AG04449 (cell line): ENCODE data around the gene SGIP1.
A peak's percentile ranks its signal among the peaks of the same experiment; 100 is the strongest.

ENCODE experiments used
- CTCF ChIA-PET: fragments of 350-600 bp; formaldehyde crosslinking; extraction: SDS; loops from one replicate; lab custom pipeline; 2021; ENCODE audit warnings: antibody characterized with exemption; lab: Yijun Ruan, JAX
- POLR2A ChIA-PET: fragments of 400-600, 350-600 bp; formaldehyde crosslinking; extraction: SDS; loops from one replicate; lab custom pipeline; 2020; ENCODE audit warnings: antibody characterized with exemption, inconsistent platforms; lab: Yijun Ruan, JAX
- DNase-seq: peaks from one replicate; pipeline ENCODE4 v3.0.0-alpha.2; 2010; ENCODE audit warnings: low read depth, low spot score
- H3K4me3 ChIP-seq: 2 replicates; pipeline ENCODE4 v1.5.1; 2011; ENCODE audit warnings: low read depth, mild to moderate bottlenecking, control low read depth, low read length
- TF ChIP-seq, protein P1 (sequence below): IDR thresholded peaks from one replicate; pipeline ENCODE4 v1.5.1; 2011; ENCODE audit warnings: mild to moderate bottlenecking, moderate library complexity, low read length, control low read depth, inconsistent platforms; ENCODE audit not compliant: insufficient read depth; ENCODE audit errors: missing control alignments

The SGIP1 gene

DNA sequence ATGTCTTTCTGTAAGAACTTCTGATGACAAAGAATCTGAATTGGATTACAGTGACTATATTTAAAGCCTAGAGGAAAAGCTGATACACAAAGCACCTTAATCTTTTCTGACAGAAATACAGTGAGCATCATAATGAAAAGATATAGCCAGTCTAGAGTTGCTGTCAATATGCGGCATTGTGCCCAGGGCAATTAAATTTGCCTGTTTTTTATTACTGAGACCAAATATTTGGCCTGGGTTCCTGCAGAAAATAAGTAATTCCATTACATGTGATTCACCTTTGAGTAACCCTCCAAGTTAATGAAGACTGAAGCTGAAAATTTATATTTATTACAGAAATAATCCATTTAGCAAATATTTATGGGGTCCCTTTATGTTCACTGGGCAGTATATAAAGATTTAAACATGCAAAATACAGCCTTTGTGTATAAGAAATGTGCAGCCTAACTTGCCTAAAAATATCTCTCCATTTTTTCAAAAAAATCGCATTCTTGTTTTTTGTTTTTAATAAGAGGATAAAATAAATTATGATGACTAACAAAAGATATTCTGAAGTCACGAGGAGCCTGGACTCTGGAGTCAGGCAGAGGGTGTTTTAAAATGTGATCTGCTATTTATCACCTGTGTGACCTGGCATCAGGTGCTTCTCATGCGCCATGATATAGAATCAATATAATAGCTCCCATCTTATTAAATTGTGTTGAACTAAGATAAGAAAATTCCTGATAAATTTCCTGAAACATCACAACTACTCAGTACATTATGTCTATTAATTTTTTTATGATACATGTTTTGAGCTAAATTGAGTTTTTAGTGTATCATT lies 83.6 kb downstream of the SGIP1 start:
- no peak for DNase-seq
- ChIA-PET CTCF (interaction anchor here (1.0 to 1.5 kb wide), 2 partner anchors 8 to 11 kb away, joined by 6 read pairs; no protein-coding TSS in a partner anchor), POLR2A (no interaction called here)
- TF ChIP-seq, protein P1, sequence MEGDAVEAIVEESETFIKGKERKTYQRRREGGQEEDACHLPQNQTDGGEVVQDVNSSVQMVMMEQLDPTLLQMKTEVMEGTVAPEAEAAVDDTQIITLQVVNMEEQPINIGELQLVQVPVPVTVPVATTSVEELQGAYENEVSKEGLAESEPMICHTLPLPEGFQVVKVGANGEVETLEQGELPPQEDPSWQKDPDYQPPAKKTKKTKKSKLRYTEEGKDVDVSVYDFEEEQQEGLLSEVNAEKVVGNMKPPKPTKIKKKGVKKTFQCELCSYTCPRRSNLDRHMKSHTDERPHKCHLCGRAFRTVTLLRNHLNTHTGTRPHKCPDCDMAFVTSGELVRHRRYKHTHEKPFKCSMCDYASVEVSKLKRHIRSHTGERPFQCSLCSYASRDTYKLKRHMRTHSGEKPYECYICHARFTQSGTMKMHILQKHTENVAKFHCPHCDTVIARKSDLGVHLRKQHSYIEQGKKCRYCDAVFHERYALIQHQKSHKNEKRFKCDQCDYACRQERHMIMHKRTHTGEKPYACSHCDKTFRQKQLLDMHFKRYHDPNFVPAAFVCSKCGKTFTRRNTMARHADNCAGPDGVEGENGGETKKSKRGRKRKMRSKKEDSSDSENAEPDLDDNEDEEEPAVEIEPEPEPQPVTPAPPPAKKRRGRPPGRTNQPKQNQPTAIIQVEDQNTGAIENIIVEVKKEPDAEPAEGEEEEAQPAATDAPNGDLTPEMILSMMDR, result no peak
- no peak overlapping the region for H3K4me3 ChIP-seq

DNA sequence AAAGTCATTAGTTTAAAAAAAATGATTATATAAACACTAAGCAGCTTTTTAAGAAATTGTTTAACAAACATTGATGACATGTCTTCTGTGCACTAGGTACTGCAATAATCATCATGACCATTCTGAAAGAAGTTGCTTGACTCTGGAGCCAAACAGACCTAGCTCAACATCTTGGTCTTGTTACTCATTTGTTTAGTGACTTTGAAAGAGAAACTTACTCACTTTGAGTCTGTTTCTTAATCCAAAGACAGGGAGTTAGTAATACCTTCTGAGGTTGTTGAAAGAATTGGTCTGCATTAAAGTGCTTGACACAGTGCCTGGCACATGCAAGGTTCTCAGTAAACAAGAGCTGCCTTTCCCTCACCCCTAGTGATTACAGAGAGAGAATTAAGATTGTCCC lies 84.4 kb downstream of the SGIP1 start:
- CTCF ChIA-PET, result interaction anchor here (1.0 to 1.5 kb wide), 2 partner anchors 9 to 12 kb away, joined by 6 read pairs; no protein-coding TSS in a partner anchor
- POLR2A ChIA-PET, result no interaction called here

DNA sequence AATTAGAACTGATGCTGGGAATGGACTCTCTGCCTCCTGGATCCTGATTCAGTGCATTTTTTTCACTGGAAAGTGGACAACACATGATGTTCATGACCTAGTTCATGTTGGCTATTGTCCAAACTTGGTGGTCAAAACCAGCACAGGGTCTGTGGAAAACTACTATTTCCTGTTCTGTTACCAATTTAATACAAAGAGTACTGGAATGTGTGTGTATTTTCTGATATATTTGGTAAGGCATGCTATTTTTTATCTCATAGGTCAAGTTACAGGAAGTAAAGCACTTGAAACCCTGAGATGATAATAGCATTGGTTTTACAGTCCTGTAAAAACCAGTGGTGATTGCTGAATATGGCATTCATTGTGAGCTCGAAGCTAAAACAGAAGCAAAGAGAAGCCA lies 89.9 kb downstream of the SGIP1 start:
- ChIA-PET POLR2A (interaction anchor here (0.7 to 1.0 kb wide), 2 partner anchors 84 to 90 kb away, joined by 3 read pairs; partner anchors contain the start of gene SGIP1), CTCF (no interaction called here)

More for the DNA sequence above, 84.4 kb downstream of the SGIP1 start:
- TF ChIP-seq, protein P1, result no peak
- DNase-seq, result no peak
- H3K4me3 ChIP-seq, result no peak overlapping the region

DNA sequence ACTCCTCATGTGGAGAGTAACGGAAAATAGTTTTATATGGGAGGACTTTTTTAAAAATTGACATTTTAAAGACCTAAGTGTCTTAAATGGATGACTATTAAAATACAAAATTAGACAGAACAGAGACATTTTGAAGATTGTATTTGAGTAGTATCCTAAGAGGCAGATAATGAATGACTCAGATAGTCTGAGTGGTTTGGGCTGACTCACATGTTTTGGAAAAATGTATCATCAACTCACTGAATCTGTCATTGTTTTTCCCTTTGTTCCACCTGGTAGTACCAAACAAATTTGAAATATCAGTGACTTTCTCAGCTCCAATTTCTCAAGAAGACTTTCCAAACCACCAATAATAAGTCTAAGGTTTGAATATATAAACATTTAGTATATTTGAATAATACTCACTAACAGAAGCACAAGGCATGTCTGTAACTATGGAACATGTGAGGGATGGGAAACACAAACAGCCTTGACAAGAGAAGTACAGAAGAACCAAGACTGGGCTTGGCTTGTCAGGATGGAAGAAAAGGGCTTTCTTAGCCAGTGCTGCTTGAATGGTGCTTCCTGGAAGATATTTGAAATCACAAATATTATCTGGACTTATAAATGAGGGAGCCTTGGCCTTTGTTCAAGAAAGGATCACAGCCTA lies 90.6 kb downstream of the SGIP1 start:
- ChIA-PET POLR2A (no interaction called here), CTCF (no interaction called here)
- DNase-seq, result no peak
- TF ChIP-seq, protein P1, result no peak
- H3K4me3 ChIP-seq, result no peak overlapping the region

More for the DNA sequence above, 89.9 kb downstream of the SGIP1 start:
- no peak overlapping the region for H3K4me3 ChIP-seq
- peak; percentile 28 for DNase-seq
- TF ChIP-seq, protein P1, result no peak

DNA sequence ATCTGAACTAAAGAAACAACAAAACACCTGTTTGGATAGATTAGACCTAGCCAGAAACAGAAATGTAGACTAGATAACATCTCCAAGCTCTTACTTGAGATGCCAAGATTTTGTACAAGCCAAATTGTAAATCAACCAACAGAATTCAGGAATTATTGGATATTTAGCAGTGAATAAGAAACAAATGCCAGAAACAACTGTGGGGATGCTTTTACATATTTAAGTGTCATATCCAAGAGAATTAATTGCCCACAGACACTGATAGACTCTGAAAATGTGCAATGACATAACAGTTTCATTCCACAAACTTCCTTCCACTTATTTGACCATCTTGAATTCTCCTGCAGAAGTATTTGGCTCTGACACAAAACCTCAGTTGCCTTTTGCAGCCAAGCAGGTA lies 92.3 kb downstream of the SGIP1 start:
- ChIA-PET POLR2A (no interaction called here), CTCF (no interaction called here)
- no peak for DNase-seq
- TF ChIP-seq, protein P1, result no peak
- H3K4me3 ChIP-seq, result no peak overlapping the region

DNA sequence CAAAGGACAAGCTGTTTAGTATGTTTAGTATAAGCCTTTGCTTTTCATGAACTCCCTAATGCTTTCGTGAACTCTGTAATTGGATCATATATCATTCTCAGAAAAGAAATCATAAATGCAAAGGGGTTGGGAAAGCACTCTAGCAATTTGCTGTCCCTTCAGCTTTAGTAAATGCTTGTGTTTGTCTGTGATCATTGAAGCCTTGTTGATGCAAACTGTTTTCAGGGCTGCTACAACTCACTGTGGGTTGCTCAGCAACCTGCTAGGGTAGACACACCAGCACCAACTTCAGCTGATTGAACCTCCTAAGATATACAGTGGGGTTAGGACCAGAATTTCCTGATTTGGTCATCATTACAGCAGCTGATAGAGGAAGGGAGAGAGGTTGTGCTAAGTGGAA lies 95.0 kb downstream of the SGIP1 start:
- POLR2A ChIA-PET, result no interaction called here
- no peak for DNase-seq
- CTCF ChIA-PET, result no interaction called here
- H3K4me3 ChIP-seq, result no peak overlapping the region
- TF ChIP-seq, protein P1, result no peak
